ENCODE measurements around the gene S100A14.

The S100A14 gene

DNA sequence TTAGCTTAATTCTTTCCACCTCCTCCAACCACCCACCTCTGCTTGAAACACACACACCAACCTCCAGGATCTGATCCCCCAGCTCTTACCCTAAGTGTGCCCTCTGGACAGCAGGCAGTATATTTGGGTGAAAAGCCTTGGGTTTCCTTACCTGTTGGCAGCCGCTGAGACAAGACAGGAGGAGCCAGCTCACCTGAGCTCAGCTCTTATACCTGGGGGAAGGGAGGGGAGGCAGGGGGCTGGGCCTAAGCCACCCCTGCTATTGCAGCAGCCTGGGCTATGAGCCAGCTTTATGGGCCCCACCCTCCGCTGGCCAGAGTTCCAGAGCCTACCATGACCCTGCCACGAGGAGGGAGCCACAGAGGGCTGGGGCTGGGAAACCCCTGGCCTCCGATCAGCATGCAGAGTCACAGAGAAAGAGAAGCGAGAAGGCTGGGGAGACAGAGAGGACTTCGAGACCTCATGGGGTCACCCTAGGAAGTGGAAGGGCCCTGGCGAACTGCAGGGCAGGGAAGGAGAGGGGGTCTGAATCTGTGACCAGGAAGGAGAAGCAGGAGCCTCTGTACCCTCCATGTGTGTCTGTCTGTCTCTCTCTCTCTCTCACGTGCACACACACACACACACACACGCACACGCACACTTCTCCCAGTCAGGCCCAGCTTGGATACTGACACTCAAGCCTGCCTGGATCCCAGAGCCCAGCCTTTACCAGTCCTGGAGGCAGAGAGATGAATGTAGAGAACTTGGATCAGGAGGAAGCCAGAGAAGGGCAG, at the start of gene S100A14:
TSS of gene S100A14 (minus strand) at position 182 of the 773 bp plus-strand sequence. CDS start 467 bp downstream, outside the sequence.
- no peak within 1 kb of the TSS for H3K4me3 ChIP-seq (ENCODE audit: low read depth, low read length)
- TF ChIP-seq, protein P1, sequence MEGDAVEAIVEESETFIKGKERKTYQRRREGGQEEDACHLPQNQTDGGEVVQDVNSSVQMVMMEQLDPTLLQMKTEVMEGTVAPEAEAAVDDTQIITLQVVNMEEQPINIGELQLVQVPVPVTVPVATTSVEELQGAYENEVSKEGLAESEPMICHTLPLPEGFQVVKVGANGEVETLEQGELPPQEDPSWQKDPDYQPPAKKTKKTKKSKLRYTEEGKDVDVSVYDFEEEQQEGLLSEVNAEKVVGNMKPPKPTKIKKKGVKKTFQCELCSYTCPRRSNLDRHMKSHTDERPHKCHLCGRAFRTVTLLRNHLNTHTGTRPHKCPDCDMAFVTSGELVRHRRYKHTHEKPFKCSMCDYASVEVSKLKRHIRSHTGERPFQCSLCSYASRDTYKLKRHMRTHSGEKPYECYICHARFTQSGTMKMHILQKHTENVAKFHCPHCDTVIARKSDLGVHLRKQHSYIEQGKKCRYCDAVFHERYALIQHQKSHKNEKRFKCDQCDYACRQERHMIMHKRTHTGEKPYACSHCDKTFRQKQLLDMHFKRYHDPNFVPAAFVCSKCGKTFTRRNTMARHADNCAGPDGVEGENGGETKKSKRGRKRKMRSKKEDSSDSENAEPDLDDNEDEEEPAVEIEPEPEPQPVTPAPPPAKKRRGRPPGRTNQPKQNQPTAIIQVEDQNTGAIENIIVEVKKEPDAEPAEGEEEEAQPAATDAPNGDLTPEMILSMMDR (IDR thresholded peaks at IDR 0.05; ENCODE audit: low read depth, low read length): no peak

DNA sequence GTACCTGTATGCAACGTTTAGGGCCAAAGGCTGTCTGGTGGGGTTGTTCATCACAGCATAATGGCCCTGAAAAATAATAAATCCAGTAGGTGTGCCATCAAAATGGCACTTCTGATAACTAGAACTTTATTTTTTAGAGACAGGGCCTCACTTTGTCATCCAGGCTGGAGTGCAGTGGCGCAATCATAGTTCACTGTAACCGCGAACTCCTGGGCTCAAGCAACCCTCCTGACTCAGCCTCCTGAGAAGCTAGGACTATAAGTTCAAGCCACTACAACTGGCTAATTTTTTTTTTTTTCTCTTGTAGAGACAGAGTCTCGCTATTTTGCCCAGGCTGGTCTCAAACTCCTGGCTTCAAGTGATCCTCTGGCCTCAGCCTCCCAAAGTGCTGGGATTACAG, 47.1 kb upstream of the S100A14 start:
- TF ChIP-seq, protein P1 (IDR thresholded peaks at IDR 0.05; ENCODE audit: low read depth, low read length): no peak
- no peak overlapping the region for H3K4me3 ChIP-seq (ENCODE audit: low read depth, low read length)

DNA sequence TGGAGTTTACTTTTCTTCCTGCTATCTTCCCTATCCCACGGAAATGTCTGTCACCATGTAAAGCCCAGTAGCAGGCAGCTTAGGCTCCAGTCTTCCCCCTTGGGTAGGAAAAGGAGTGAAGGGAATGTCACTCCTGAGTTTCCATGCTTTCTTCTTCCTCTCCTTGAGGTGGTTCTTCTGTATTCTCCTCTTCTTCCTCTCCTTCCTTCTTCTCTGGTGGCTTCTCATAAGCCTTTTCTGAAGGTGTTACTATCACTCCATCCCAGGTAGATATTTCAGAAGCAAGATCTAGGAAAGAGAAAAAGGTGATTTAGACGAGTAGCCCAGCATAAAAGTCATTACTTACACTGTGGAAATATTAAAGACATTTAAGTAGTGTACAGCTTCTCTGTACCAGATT, 46.1 kb upstream of the S100A14 start:
- no peak overlapping the region for H3K4me3 ChIP-seq (ENCODE audit: low read depth, low read length)
- TF ChIP-seq, protein P1 (IDR thresholded peaks at IDR 0.05; ENCODE audit: low read depth, low read length): no peak

DNA sequence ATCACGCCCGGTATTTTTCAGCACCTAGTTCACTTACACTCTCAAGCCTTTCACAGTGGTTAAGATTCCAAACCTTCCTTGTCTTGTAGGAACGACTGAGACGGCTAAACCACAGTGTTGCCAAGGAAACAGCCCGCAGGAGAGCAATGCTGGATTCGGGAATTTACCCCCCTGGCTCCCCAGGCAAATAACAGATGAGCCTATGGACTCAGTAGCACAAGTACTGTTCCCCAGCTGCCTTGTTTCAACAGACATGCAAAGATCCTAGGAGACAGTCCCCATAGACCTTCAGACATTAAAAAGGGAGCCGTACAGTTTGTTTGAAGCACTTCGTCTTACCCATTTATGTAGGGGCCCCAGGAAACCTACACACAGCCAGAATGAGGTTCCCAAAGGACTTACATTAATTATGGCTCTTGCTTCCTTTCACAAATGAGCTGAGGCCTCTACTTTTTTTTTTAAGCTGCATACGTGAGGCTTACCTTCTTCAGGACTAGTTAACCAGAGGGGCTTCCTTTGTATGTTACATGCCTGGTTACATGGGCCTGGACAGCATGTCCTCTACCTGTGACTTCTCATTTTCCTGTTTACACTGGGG, 45.1 kb upstream of the S100A14 start:
- TF ChIP-seq, protein P1 (IDR thresholded peaks at IDR 0.05; ENCODE audit: low read depth, low read length): no peak
- H3K4me3 ChIP-seq (ENCODE audit: low read depth, low read length): no peak overlapping the region

DNA sequence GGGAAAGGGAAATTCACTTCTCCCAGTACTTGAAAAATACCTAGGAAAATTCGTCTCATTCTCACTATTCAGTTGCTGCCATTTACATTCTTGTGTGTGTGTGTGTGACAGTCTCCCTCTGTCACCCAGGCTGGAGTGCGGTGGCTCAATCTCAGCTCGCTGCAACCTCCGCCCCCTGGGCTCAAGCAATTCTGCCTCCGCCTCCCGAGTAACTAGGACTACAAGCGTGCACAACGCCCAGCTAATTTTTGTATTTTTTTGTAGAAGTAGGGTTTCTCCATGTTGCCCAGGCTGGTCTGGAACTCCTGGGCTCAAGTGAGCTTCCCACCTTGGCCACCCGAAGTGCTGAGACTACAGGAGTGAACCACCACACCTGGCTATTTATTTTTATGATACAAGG, 43.5 kb upstream of the S100A14 start:
- TF ChIP-seq, protein P1 (IDR thresholded peaks at IDR 0.05; ENCODE audit: low read depth, low read length): no peak
- peak overlapping the region; percentile 89 for H3K4me3 ChIP-seq (ENCODE audit: low read depth, low read length)

DNA sequence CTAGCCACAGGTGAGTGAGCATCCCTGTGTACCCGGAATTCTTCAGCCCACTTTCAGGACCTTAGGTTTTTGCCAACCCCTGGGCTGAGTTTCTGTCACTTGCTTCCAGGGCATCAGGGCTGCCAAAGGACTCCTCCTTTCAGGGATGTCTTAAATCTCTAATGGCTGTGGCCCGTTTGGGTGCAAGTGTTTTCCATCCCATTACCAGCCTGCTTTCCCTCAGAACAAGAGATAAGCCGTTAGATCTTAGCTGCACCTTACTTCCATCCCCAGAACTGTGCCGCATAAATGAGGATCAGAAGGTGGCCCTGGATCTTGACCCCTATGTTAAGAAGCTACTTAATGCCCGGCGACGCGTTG, 43.0 kb upstream of the S100A14 start:
- peak overlapping the region; percentile 89 for H3K4me3 ChIP-seq (ENCODE audit: low read depth, low read length)
- TF ChIP-seq, protein P1 (IDR thresholded peaks at IDR 0.05; ENCODE audit: low read depth, low read length): no peak
